HG03103 (cell line): Measurements from ENCODE around the gene TFRC.
"Not testable (repeated sequence)": the region's sequence is repeated elsewhere in the genome, so short reads cannot be mapped to it uniquely, and the experiment has no call there.

Experiments
- ATAC-seq: cut with Tn5 transposase; IDR thresholded peaks from one replicate; pipeline ENCODE4 v1.9.1; 2021; ENCODE audit warnings: low read depth; ENCODE audit not compliant: unreplicated experiment

TFRC gene

GRCh38 chr3:196008387-196008786 is 73.5 kb downstream of the TFRC start:
- ATAC-seq, result no peak

- ATAC-seq, result no peak
These were observed 74.0 kb downstream of the TFRC start for GRCh38 chr3:196007744-196008335.

- ATAC-seq, result not testable (repeated sequence)
These were observed 76.6 kb downstream of the TFRC start for GRCh38 chr3:196005338-196005737.

GRCh38 chr3:196004359-196005052 is 77.4 kb downstream of the TFRC start:
- ATAC-seq, result not testable (repeated sequence)

- no peak for ATAC-seq
These were observed 78.3 kb downstream of the TFRC start for GRCh38 chr3:196003611-196004010.

GRCh38 chr3:196002721-196003120 is 79.2 kb downstream of the TFRC start:
- ATAC-seq, result not testable (repeated sequence)

- not testable (repeated sequence) for ATAC-seq
These were observed 80.7 kb downstream of the TFRC start for GRCh38 chr3:196001240-196001639.

- not testable (repeated sequence) for ATAC-seq
These were observed 81.4 kb downstream of the TFRC start for GRCh38 chr3:196000360-196000950.

GRCh38 chr3:195999896-196000295 is 82.0 kb downstream of the TFRC start:
- no peak for ATAC-seq
